Retinal pigment epithelial cell (primary cell): ENCODE measurements around the gene ZG16B.

Experiments
- DNase-seq: peaks from one replicate; pipeline ENCODE4 v3.0.0-alpha.2; 2010; ENCODE audit warnings: low read depth
- H3K4me3 ChIP-seq: 2 replicates; pipeline ENCODE4 v1.5.1; 2011; ENCODE audit warnings: mild to moderate bottlenecking, low read length, control low read depth, moderate library complexity
- TF ChIP-seq, protein P1 (sequence below): conservative IDR thresholded peaks from 2 replicates; pipeline ENCODE4 v1.5.1; 2011; ENCODE audit warnings: low read depth, low read length, control low read depth, inconsistent platforms

ZG16B gene

GRCh38 chr16:2858245-2859025, 28.3 kb downstream of the ZG16B start:
- no peak overlapping the region for H3K4me3 ChIP-seq
- TF ChIP-seq, protein P1, sequence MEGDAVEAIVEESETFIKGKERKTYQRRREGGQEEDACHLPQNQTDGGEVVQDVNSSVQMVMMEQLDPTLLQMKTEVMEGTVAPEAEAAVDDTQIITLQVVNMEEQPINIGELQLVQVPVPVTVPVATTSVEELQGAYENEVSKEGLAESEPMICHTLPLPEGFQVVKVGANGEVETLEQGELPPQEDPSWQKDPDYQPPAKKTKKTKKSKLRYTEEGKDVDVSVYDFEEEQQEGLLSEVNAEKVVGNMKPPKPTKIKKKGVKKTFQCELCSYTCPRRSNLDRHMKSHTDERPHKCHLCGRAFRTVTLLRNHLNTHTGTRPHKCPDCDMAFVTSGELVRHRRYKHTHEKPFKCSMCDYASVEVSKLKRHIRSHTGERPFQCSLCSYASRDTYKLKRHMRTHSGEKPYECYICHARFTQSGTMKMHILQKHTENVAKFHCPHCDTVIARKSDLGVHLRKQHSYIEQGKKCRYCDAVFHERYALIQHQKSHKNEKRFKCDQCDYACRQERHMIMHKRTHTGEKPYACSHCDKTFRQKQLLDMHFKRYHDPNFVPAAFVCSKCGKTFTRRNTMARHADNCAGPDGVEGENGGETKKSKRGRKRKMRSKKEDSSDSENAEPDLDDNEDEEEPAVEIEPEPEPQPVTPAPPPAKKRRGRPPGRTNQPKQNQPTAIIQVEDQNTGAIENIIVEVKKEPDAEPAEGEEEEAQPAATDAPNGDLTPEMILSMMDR, result peak; percentile 11
- no peak for DNase-seq

DNA sequence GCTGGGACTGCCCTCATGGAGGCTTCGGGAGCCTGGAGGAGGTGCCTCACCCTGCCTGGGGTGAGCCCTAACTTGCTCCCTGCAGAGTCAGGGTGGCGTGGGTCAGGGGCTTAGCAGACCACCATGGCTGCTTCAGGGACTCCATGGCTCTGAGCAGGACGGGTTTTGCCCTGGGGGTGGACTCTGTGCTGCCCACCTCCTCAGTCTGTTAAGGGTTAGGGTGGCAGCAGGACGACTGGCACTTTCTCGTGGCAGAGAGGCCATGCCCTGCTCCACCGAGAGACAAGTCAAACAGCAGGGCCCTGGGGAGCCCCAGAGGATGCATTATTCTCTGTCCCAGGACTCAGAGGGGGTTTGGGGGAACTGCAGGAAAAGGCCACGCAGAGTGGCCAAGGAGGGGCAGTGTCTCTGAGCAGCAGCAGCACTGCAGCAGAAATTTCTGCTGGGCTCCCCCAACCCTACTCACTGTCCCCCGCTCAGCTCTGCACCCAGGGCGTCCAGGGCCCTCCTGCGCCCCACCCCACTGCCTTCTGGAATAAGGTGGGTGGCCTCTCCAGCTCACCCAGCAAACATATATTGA, 29.7 kb downstream of the ZG16B start:
- DNase-seq, result no peak
- TF ChIP-seq, protein P1, result no peak
- H3K4me3 ChIP-seq, result no peak overlapping the region

GRCh38 chr16:2860826-2861567, 30.9 kb downstream of the ZG16B start:
- DNase-seq, result no peak
- H3K4me3 ChIP-seq, result no peak overlapping the region
- TF ChIP-seq, protein P1, result no peak

DNA sequence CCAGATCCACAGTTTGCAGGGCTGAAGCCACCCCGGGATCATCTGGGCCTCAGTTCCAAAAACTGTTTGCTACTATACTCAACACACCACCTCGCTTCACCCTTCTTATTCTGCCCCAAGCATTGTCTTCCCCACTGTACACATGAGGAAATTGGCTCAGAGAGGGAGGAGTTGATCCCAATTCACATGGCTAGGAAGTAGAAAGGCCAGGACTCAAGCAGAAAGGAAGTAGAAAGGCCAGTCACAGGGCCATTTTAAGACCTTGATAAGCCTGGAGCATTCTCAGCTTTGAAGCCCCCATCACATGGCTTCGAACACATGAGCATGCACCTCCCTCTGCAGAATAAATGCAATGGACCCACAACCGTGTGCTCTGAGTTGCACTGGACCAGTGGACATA, 35.5 kb downstream of the ZG16B start:
- no peak overlapping the region for H3K4me3 ChIP-seq
- no peak for DNase-seq
- TF ChIP-seq, protein P1, result no peak

GRCh38 chr16:2866431-2866830, 36.3 kb downstream of the ZG16B start:
- TF ChIP-seq, protein P1, result no peak
- DNase-seq, result no peak
- H3K4me3 ChIP-seq, result no peak overlapping the region

- TF ChIP-seq, protein P1, result no peak
- H3K4me3 ChIP-seq, result peak overlapping the region; percentile 61
- DNase-seq, result no peak
Measured at GRCh38 chr16:2867661-2867986, 37.5 kb downstream of the ZG16B start.
